ENCODE data around the gene DAP. TPM values are rescaled to one million over a fixed set of nuclear protein-coding genes. Genes with fewer than 3 reads are reported as not detected.

The DAP gene
- total RNA-seq, 1 experiment from 2014 or later = 279 TPM

GRCh38 chr5:10793785-10794184 is 32.8 kb upstream of the DAP start:
- no peaks in the 10 kb centered on the region for H3K27me3 ChIP-seq (ENCODE audit: insufficient read depth, low read depth)
- no peaks in the 10 kb centered on the region for H3K9me3 ChIP-seq (ENCODE audit: insufficient read depth, low read depth)
- H2AFZ ChIP-seq = no peak overlapping the region
- no peak overlapping the region for H3K4me2 ChIP-seq
- no peaks in the 10 kb centered on the region for H3K36me3 ChIP-seq (ENCODE audit: low read depth)
- no peak for DNase-seq
- H3K4me1 ChIP-seq (replicated peaks; ENCODE audit: insufficient read depth) = no peaks in the 10 kb centered on the region
- no peak overlapping the region for H3K27ac ChIP-seq
- intact Hi-C loops (cut with micrococcal nuclease; ENCODE audit: unreplicated experiment) = no loop called here
- TF ChIP-seq EZH2 (IDR thresholded peaks at IDR 0.05; ENCODE audit: low read depth) = no peak
- no peak for TF ChIP-seq CTCF (conservative IDR thresholded peaks at IDR 0.05)
- ChIA-PET CTCF (no interaction called here), POLR2A (ENCODE audit: unreplicated experiment) (no interaction called here)
- no peaks in the 10 kb centered on the region for H4K20me1 ChIP-seq (ENCODE audit: insufficient read depth)
- no peaks in the 10 kb centered on the region for H3K9me2 ChIP-seq (ENCODE audit: insufficient read depth)
- BruUV-seq (replicated peaks) = no TSS peak
- no peaks in the 10 kb centered on the region for H3K79me2 ChIP-seq (ENCODE audit: low read depth)
- no peaks in the 10 kb centered on the region for H3F3A ChIP-seq (ENCODE audit: insufficient read depth, low read depth)
- no peak overlapping the region for H3K4me3 ChIP-seq

DNA sequence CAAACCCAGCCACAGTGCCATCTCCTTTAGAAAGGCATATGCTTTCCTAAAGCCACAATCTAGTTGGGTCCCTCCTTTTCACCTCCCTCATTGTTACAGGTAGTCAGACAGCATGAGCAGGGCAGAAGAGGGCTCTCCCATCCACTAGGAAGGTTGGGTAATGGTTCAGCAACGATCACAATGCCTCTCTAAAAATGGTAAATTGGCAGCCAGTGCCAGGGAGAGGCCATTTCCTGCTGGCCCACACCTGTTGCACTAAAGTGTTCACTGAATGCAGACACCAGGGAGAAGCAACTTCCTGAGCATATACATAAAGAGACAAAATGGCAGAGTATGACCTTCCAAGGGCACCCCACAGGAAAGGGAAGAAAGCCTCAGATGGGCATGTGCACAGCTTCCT is 31.3 kb upstream of the DAP start:
- H3K27me3 ChIP-seq (ENCODE audit: insufficient read depth, low read depth) = no peaks in the 10 kb centered on the region
- no TSS peak for BruUV-seq (replicated peaks)
- no peak overlapping the region for H3K27ac ChIP-seq
- H3F3A ChIP-seq (ENCODE audit: insufficient read depth, low read depth) = no peaks in the 10 kb centered on the region
- H3K9me2 ChIP-seq (ENCODE audit: insufficient read depth) = no peaks in the 10 kb centered on the region
- TF ChIP-seq EZH2 (IDR thresholded peaks at IDR 0.05; ENCODE audit: low read depth) (no peak), CTCF (conservative IDR thresholded peaks at IDR 0.05) (no peak)
- no peaks in the 10 kb centered on the region for H3K36me3 ChIP-seq (ENCODE audit: low read depth)
- H3K79me2 ChIP-seq (ENCODE audit: low read depth) = no peaks in the 10 kb centered on the region
- no peaks in the 10 kb centered on the region for H4K20me1 ChIP-seq (ENCODE audit: insufficient read depth)
- intact Hi-C loops (cut with micrococcal nuclease; ENCODE audit: unreplicated experiment) = no loop called here
- no peaks in the 10 kb centered on the region for H3K4me1 ChIP-seq (replicated peaks; ENCODE audit: insufficient read depth)
- no peak for DNase-seq
- no peak overlapping the region for H3K4me2 ChIP-seq
- no peak overlapping the region for H3K4me3 ChIP-seq
- no peaks in the 10 kb centered on the region for H3K9me3 ChIP-seq (ENCODE audit: insufficient read depth, low read depth)
- ChIA-PET CTCF (interaction anchor here (0.7 kb wide), 1 partner anchor 12 kb away, joined by 3 read pairs; no protein-coding TSS in a partner anchor), POLR2A (ENCODE audit: unreplicated experiment) (no interaction called here)
- H2AFZ ChIP-seq = no peak overlapping the region; the same call in 1 of the 2 replicates

GRCh38 chr5:10789726-10790125 is 28.7 kb upstream of the DAP start:
- TF ChIP-seq CTCF (conservative IDR thresholded peaks at IDR 0.05) = no peak
- TF ChIP-seq EZH2 (IDR thresholded peaks at IDR 0.05; ENCODE audit: low read depth) = no peak
- Histone ChIP-seq H4K20me1 (ENCODE audit: insufficient read depth) (no peaks in the 10 kb centered on the region), H3K4me1 (replicated peaks; ENCODE audit: insufficient read depth) (no peaks in the 10 kb centered on the region), H3K9me3 (ENCODE audit: insufficient read depth, low read depth) (no peaks in the 10 kb centered on the region), H3K27ac (no peak overlapping the region), H3K4me2 (no peak overlapping the region), H3K79me2 (ENCODE audit: low read depth) (no peaks in the 10 kb centered on the region), H3K36me3 (ENCODE audit: low read depth) (no peaks in the 10 kb centered on the region), H3K4me3 (no peak overlapping the region), H2AFZ (no peak overlapping the region), H3K27me3 (ENCODE audit: insufficient read depth, low read depth) (no peaks in the 10 kb centered on the region), H3F3A (ENCODE audit: insufficient read depth, low read depth) (no peaks in the 10 kb centered on the region), H3K9me2 (ENCODE audit: insufficient read depth) (no peaks in the 10 kb centered on the region)
- no peak for DNase-seq
- intact Hi-C loops (cut with micrococcal nuclease; ENCODE audit: unreplicated experiment) = no loop called here
- BruUV-seq (replicated peaks) = no TSS peak
- ChIA-PET POLR2A (ENCODE audit: unreplicated experiment) (no interaction called here), CTCF (no interaction called here)

Measured in PC-9 (cell line).